CD4-positive, alpha-beta T cell treated with Interleukin-10 for 1 hour (primary cell): ENCODE data around the gene MAPT.
A peak's percentile ranks its signal among the peaks of the same experiment; 100 is the strongest.

Source experiments
- DNase-seq: peaks from one replicate; pipeline ENCODE4 v3.0.0-alpha.2; 2020

MAPT gene

DNA sequence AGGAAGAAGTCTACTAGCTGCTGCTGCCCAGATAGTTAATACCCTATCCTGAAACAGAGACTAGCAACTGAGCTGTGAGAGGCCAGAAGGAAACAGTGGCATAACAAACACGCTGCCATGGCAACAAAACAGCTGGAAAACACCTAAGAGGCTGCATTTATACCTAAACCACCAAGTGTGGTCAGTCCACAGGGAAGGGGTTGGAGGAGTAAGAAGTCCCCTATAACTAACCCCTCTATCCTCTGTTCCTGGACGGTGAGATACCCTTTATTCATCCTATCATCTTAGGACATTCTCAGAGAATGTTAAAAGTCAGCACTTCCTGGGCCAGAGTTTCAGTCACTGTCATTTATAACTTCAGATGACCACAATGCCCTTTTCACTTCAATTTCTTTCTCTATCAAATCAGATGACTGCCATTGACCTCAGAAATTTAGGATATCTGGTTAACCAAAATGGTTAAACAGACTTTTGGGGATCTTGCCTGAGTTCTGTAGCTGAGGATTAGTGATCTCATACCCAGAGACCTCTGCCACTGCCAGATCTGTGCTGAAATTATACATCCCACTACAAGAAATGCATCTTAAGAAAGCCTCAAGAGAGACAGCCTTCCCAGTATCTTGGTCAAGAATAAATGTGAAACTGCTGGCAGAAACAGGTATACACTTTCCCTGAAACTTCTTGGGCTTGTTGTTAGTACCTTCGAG, 140.9 kb downstream of the MAPT start:
- peak; percentile 49 for DNase-seq

GRCh38 chr17:46036491-46036890, 142.1 kb downstream of the MAPT start:
- DNase-seq, result no peak

- DNase-seq, result no peak
Measured at GRCh38 chr17:46037722-46038255, 143.4 kb downstream of the MAPT start.

GRCh38 chr17:46038414-46038813, 144.1 kb downstream of the MAPT start:
- no peak for DNase-seq

GRCh38 chr17:46038937-46039336, 144.6 kb downstream of the MAPT start:
- DNase-seq, result no peak

GRCh38 chr17:46039592-46040186, 145.3 kb downstream of the MAPT start:
- no peak for DNase-seq

DNA sequence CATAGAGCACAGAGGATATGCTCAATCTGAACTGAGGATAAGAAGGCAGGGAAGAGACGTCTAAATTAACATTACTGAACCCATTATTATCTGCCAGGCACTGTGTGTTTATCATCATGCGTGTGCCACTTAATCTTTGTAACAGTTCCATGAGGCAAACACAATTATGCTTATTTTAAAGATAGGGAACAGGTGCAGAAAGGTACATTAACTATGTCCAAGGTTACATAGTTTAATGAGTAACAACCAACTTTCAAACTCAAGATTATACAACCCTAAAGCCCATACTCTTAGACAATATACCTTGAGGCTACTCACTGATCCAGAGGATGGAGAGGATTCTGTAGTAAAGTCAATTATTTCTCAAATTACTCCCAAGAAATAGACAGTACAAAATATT, 147.9 kb downstream of the MAPT start:
- DNase-seq, result no peak

GRCh38 chr17:46042925-46043324, 148.6 kb downstream of the MAPT start:
- DNase-seq, result no peak

GRCh38 chr17:46043606-46044005, 149.3 kb downstream of the MAPT start:
- no peak for DNase-seq

DNA sequence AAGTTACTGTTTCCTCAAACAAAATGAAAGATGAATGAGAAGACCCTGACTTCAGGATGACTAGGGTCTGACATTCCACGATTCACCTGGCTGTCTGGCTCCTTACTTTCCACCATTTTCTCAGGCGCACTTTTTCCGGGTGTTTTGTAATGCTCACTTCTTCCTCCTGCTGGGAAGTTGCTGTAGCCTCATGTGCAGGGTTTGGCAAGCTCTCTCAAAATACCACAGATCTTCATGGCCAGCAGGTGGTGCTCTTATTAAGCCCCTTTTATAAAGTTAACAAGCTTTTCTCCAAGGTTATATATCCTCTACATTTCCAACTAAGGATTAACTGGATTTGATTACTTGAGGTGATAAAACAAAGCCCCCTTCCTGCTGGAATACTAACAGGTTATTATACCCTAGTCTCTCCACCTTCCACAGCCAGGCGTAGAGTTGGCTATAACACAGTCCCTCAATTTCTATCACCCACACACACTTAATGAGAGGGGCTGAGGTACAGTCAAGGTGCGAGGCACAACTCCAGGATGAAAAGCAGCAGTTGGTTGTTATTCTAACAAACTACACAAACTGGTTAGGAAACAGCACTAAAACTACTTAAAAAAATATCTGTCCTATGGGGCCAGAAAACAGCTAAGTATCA, 150.1 kb downstream of the MAPT start:
- peak; percentile 69 for DNase-seq

- DNase-seq, result no peak
Measured at GRCh38 chr17:46044989-46045388, 150.6 kb downstream of the MAPT start.

GRCh38 chr17:46045639-46046038, 151.3 kb downstream of the MAPT start:
- DNase-seq, result no peak

DNA sequence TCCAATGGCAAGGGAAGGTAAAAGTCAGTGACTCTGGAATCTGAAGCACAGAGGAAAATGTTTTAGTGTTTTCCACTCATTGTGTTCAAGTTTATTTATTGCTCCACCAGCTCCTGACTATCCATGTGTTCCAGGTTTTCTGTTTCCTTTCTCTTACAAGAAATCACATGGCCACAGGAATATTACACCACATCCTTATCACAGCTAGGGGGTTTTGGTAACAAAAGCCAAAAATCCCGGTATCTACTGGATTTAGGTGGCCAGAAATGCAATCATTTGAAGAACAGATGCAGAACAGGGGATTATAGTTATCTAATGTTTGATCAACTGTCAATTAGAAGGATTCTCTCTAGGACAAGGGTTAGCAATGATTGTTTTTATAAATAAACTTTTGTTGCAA, 152.6 kb downstream of the MAPT start:
- DNase-seq, result no peak

- DNase-seq, result no peak
Measured at GRCh38 chr17:46047398-46047797, 153.0 kb downstream of the MAPT start.

DNA sequence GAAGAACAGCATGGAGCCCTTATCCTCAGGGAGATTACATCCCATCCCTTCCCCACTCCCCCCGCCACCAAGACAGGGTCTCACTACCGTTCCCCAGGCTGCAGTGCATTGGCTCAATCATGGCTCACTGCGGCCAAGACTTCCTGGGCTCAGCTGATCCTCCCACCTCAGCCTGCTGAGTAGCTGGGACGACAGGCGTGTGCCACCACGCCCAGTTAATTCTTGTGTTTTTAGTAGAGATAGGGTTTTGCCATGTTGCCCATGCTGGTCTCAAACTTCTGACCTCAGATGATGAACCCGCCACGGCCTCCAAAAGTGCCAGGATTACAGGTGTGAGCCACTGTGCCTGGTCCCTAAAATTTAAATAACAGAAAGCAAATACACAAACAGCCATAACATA, 153.5 kb downstream of the MAPT start:
- no peak for DNase-seq

GRCh38 chr17:46049656-46050055, 155.3 kb downstream of the MAPT start:
- no peak for DNase-seq

DNA sequence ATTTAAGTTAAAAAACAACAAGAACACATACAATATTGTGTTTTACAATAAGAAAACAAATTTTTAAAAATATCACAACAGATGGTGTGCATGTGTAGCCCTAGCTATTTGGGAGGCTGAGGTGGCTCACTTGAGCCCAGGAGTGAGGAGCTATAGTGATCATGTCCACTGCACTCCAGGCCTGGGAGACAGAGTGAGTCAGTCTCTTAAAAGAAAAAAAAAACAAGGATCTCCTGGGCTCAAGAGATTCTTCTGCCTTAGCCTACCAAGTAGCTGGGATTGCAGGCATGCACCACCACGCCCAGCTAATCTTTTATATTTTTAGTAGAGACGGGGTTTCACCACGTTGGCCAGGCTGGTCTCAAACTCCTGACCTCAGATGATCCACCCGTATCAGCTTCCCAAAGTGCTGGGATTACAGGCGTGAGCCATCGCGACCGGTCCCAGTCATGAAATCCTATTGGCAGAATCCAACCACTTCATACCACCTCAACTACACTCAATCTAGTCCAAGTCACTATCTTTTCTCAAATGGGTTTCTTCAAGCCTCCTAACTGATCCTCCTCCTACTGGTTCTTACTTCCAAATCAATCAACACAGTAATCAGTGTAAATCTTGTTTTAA, 159.7 kb downstream of the MAPT start:
- no peak for DNase-seq

DNA sequence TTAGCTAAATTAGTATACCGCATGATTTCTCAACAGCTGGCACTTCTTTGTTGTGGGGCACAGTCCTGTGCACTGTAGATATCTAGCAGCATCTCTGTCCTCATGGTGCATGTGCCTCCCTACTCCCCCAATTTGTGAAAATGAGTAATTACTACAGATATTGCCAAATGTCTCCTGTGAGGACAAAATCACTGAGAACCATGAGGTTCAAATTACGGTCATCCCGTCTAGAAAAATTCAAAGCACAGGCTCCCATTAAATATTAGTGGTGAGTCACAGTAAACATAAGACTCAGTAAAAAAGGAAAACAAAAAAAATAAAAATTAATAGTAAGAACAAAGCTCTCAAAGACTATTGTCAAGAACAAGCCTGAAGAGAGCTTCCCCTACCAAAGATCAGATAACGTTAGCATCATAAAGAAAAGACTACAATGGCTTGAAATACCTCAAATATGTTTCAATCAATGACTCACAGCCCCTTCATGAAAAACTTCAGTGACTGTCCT, 162.5 kb downstream of the MAPT start:
- no peak for DNase-seq

- no peak for DNase-seq
Measured at GRCh38 chr17:46057366-46057765, 163.0 kb downstream of the MAPT start.

GRCh38 chr17:46059486-46059885, 165.1 kb downstream of the MAPT start:
- no peak for DNase-seq

DNA sequence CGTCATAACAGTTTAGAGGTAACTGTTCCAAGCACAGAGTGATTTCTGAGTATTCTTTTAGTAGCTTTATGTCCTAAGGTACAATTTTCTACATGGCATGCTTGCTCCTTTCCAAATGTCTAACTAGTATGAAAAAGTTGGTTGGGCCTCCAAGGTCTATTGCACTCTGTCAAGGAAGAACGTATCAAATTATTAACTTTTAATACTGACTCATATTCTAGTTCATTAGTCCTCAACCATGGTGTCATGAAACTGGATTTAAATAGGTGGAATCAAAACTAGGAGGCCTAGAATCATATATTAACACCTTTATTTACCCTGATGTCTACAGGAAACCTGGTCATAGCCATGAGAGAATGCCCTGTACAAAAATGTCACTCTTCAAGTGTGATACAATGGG, 166.1 kb downstream of the MAPT start:
- no peak for DNase-seq

DNA sequence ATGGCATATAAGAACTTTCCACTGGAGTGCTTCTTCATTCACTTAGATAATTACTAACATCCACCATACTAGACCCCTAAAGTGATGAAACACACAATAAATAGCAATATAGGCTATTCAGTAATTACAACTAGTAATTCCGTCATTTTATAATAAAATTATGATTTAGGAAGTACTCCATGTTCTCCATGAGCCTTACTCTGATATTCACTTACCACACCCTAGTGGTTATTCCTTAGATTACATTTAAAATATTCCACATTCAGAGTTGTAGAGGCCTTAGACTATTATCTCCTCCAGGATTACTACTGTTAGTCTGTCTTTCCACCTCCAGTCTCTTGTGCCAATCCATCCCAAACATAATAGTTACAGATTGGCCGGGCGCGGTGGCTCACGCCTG, 167.1 kb downstream of the MAPT start:
- DNase-seq, result no peak

DNA sequence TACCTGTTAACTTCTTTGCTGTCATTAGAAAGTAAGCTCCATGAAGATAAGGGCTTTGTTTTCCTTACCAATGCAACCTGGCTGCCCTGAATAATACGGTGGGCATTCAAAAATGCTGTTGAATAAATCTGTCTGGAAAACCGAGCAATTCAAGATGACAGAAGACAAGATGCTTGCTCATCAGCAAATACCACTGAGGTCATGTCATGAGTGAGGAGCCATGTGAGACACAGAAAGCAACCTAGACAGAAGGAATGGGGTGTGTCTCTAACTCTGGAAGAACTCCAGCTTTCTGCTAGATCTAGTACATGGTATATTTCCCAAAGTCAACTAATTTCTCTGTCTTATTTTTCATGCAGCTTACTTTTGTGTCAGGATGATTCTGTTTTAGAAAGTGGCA, 168.9 kb downstream of the MAPT start:
- no peak for DNase-seq

DNA sequence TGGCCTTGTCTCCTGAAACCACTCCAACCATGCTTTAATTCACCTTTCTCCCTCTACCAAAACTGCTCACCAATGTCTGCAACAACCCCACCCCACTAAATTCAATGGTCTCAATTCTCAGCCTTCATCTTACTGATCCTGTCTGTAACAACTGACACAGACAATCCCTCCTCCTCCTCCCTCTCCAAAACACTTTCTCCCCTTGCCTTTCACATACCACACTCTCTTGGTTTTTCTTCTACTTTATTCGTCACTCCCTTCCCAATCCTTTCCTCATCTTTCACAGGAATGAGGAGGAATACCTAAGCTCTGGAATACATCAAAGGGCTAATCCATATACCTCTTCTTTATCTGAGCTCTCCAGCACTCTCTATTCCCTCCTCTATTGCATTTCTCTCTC, 170.1 kb downstream of the MAPT start:
- DNase-seq, result no peak
